Stomach smooth muscle (tissue), 2 donors: Measurements from ENCODE around the gene PNPT1.

Experiments used
- H3K27ac ChIP-seq: one replicate; pipeline ENCODE4 v1.7.0; 2013; ENCODE audit warnings: mild to moderate bottlenecking, low read length, inconsistent platforms
- H3K27me3 ChIP-seq, 2 donors: one replicate each; pipeline ENCODE4 v1.7.0; 2013; ENCODE audit warnings: low read length in 2 of 2; ENCODE audit not compliant: insufficient read depth in 2 of 2, control insufficient read depth in 1 of 2
- H3K36me3 ChIP-seq, 2 donors: one replicate each; pipeline ENCODE4 v1.7.0; 2013; ENCODE audit warnings: low read length in 2 of 2; ENCODE audit not compliant: control insufficient read depth in 2 of 2, insufficient read depth in 2 of 2
- H3K4me1 ChIP-seq: one replicate; pipeline ENCODE4 v1.7.0; 2013; ENCODE audit warnings: low read length; ENCODE audit not compliant: control insufficient read depth, insufficient read depth
- H3K4me3 ChIP-seq, 2 donors: one replicate each; pipeline ENCODE4 v1.7.0; 2013; ENCODE audit warnings: low read length in 2 of 2
- H3K9ac ChIP-seq, 2 donors: one replicate each; pipeline ENCODE4 v1.7.0; 2013; ENCODE audit warnings: low read length in 2 of 2, mild to moderate bottlenecking in 1 of 2
- H3K9me3 ChIP-seq, 2 donors: one replicate each; pipeline ENCODE4 v1.7.0; 2013; ENCODE audit warnings: low read length in 2 of 2; ENCODE audit not compliant: control insufficient read depth in 2 of 2
- donor health status: healthy.
- donor health status: Pancreatic carcinoma.

PNPT1 gene

GRCh38 chr2:55668956-55669355 lies 24.7 kb downstream of the PNPT1 start:
- Histone ChIP-seq H3K27me3 (no peaks in the 10 kb centered on the region), H3K4me1 (no peaks in the 10 kb centered on the region), H3K27ac (no peak overlapping the region), H3K9ac (no peak overlapping the region), H3K9me3 (no peaks in the 10 kb centered on the region), H3K36me3 (peaks cover 6 to 9% of the 10 kb centered on the region in 2 donors), H3K4me3 (no peak overlapping the region)

- peaks cover 11 to 14% of the 10 kb centered on the region in 2 donors for H3K36me3 ChIP-seq
These were observed 40.4 kb downstream of the PNPT1 start for GRCh38 chr2:55653255-55653654.

GRCh38 chr2:55649211-55649610 lies 44.4 kb downstream of the PNPT1 start:
- H3K4me1 ChIP-seq: no peaks in the 10 kb centered on the region
- no peak overlapping the region for H3K4me3 ChIP-seq
- H3K27me3 ChIP-seq: no peaks in the 10 kb centered on the region
- peaks cover 7 to 13% of the 10 kb centered on the region in 2 donors for H3K36me3 ChIP-seq
- no peak overlapping the region for H3K27ac ChIP-seq
- H3K9me3 ChIP-seq: no peaks in the 10 kb centered on the region
- no peak overlapping the region for H3K9ac ChIP-seq

More at GRCh38 chr2:55653255-55653654, 40.4 kb downstream of the PNPT1 start:
- no peak overlapping the region for H3K9ac ChIP-seq
- H3K27me3 ChIP-seq: no peaks in the 10 kb centered on the region
- no peaks in the 10 kb centered on the region for H3K9me3 ChIP-seq
- no peak overlapping the region for H3K27ac ChIP-seq
- H3K4me1 ChIP-seq: no peaks in the 10 kb centered on the region
- no peak overlapping the region for H3K4me3 ChIP-seq

GRCh38 chr2:55636831-55637230 lies 56.8 kb downstream of the PNPT1 start:
- peaks cover 12 to 20% of the 10 kb centered on the region in 2 donors for H3K36me3 ChIP-seq
- no peak overlapping the region for H3K4me3 ChIP-seq
- no peak overlapping the region for H3K9ac ChIP-seq

GRCh38 chr2:55628931-55629330 lies 64.7 kb downstream of the PNPT1 start:
- H3K9me3 ChIP-seq: no peaks in the 10 kb centered on the region
- no peaks in the 10 kb centered on the region for H3K27me3 ChIP-seq
- H3K9ac ChIP-seq: no peak overlapping the region
- H3K4me3 ChIP-seq: no peak overlapping the region
- H3K27ac ChIP-seq: no peak overlapping the region
- no peaks in the 10 kb centered on the region for H3K4me1 ChIP-seq
- H3K36me3 ChIP-seq: peaks cover 0 to 5% of the 10 kb centered on the region in 2 donors

More at GRCh38 chr2:55636831-55637230, 56.8 kb downstream of the PNPT1 start:
- Histone ChIP-seq H3K4me1 (no peaks in the 10 kb centered on the region), H3K27ac (no peak overlapping the region), H3K27me3 (no peaks in the 10 kb centered on the region), H3K9me3 (no peaks in the 10 kb centered on the region)

GRCh38 chr2:55627915-55628314 lies 65.7 kb downstream of the PNPT1 start:
- no peaks in the 10 kb centered on the region for H3K4me1 ChIP-seq
- H3K27me3 ChIP-seq: no peaks in the 10 kb centered on the region
- no peaks in the 10 kb centered on the region for H3K9me3 ChIP-seq
- H3K4me3 ChIP-seq: no peak overlapping the region
- H3K9ac ChIP-seq: no peak overlapping the region
- H3K36me3 ChIP-seq: peaks cover 0 to 5% of the 10 kb centered on the region in 2 donors
- H3K27ac ChIP-seq: no peak overlapping the region

GRCh38 chr2:55621802-55622201 lies 71.8 kb downstream of the PNPT1 start:
- Histone ChIP-seq H3K27ac (no peak overlapping the region), H3K36me3 (peaks cover 0 to 4% of the 10 kb centered on the region in 2 donors), H3K4me1 (peaks cover 15% of the 10 kb centered on the region), H3K4me3 (no peak overlapping the region), H3K9ac (no peak overlapping the region), H3K9me3 (no peaks in the 10 kb centered on the region), H3K27me3 (no peaks in the 10 kb centered on the region)

GRCh38 chr2:55620123-55620779 lies 73.4 kb downstream of the PNPT1 start:
- Histone ChIP-seq H3K36me3 (peaks cover 0 to 5% of the 10 kb centered on the region in 2 donors), H3K27ac (no peak overlapping the region), H3K9ac (no peak overlapping the region), H3K4me1 (peaks cover 15% of the 10 kb centered on the region), H3K4me3 (peak overlapping the region in 1 of 2 donors; percentile 29), H3K9me3 (no peaks in the 10 kb centered on the region), H3K27me3 (no peaks in the 10 kb centered on the region)

- peak overlapping the region; percentile 98 for H3K27ac ChIP-seq
- H3K4me3 ChIP-seq: peak overlapping the region; percentile 96 to 100
- peaks cover 5% of the 10 kb centered on the region in 2 donors for H3K36me3 ChIP-seq
- H3K9ac ChIP-seq: peak overlapping the region; percentile 86 to 99
- H3K9me3 ChIP-seq: no peaks in the 10 kb centered on the region
- H3K27me3 ChIP-seq: no peaks in the 10 kb centered on the region
- H3K4me1 ChIP-seq: peaks cover 15% of the 10 kb centered on the region
These were observed 75.2 kb downstream of the PNPT1 start for GRCh38 chr2:55618275-55619055.

- H3K9me3 ChIP-seq: no peaks in the 10 kb centered on the region
- peaks cover 5% of the 10 kb centered on the region in 2 donors for H3K36me3 ChIP-seq
- no peaks in the 10 kb centered on the region for H3K27me3 ChIP-seq
- peak overlapping the region; percentile 98 for H3K27ac ChIP-seq
- H3K4me3 ChIP-seq: peak overlapping the region; percentile 96 to 100
- peak overlapping the region; percentile 86 to 99 for H3K9ac ChIP-seq
- H3K4me1 ChIP-seq: peaks cover 15% of the 10 kb centered on the region
These were observed 75.7 kb downstream of the PNPT1 start for GRCh38 chr2:55618025-55618274.
